Left lung (tissue), 10 donors: Measurements from ENCODE around the gene LANCL3. TPM values are rescaled to one million over a fixed set of nuclear protein-coding genes. Genes with fewer than 3 reads are reported as not detected.
"Not testable (repeated sequence)": the region's sequence is repeated elsewhere in the genome, so short reads cannot be mapped to it uniquely, and the experiment has no call there.

Experiments
- ATAC-seq: fragments of 200-7000 bp; cut with Tn5 transposase; one replicate; pipeline ENCODE4 v1.9.1; 2020; ENCODE audit warnings: moderate library complexity
- DNase-seq, 4 donors: peaks; one replicate each; pipeline ENCODE4 v3.0.0-alpha.2; 2013 to 2020
- H3K27ac ChIP-seq, 2 donors: fragments of 200-600 bp; sonication (generic) in 1 of 2; one replicate each; pipeline versions ENCODE4 v1.5.0 to v1.8.0; 2020 to 2021
- H3K27me3 ChIP-seq, 2 donors: fragments of 200-600 bp; sonication (generic) in 1 of 2; one replicate each; pipeline versions ENCODE4 v1.5.0 to v1.8.0; 2020 to 2021
- H3K36me3 ChIP-seq, 2 donors: fragments of 200-600 bp; sonication (generic) in 1 of 2; one replicate each; pipeline versions ENCODE4 v1.5.0 to v1.8.0; 2020 to 2021
- H3K4me1 ChIP-seq, 2 donors: fragments of 200-600 bp; one replicate each; pipeline ENCODE4 v1.8.0; 2021
- H3K4me3 ChIP-seq, 2 donors: fragments of 200-600 bp; sonication (generic) in 1 of 2; one replicate each; pipeline versions ENCODE4 v1.5.0 to v1.8.0; 2020 to 2021; ENCODE audit warnings: mild to moderate bottlenecking in 1 of 2
- H3K9me3 ChIP-seq, 2 donors: fragments of 200-600 bp; sonication (generic) in 1 of 2; one replicate each; pipeline versions ENCODE4 v1.5.0 to v1.8.0; 2020 to 2021
- intact Hi-C, 2 donors: fragments of 100-400 bp; cut with DNase I; formaldehyde crosslinking; loops; one replicate each; pipeline versions ENCODE4 v1.11.2 to v1.14.2; 2022
- polyA plus RNA-seq, 6 donors: library from polyadenylated mRNA; unstranded; fragments of 120-200 nt; gene quantifications; one replicate each; pipeline ENCODE4 v1.2.1, GENCODE V29; 2013; ENCODE audit not compliant: insufficient read length in 6 of 6
- total RNA-seq, 2 donors: library from RNA; stranded (reverse); fragmentation: NEBNext Ultra II Directional; extraction: Animal tissue kit (Norgen Biotek cat#: 25700); gene quantifications; one replicate each; pipeline ENCODE4 v1.2.1, GENCODE V29; 2021
- TF ChIP-seq, protein P1 (sequence below), 2 donors: fragments of 200-600 bp; sonication (generic) in 1 of 2; IDR thresholded peaks; one replicate each; pipeline versions ENCODE4 v1.5.0 to v1.8.0; 2021; ENCODE audit warnings: antibody characterized with exemption in 2 of 2
- donor health status: DM: no; HTN: yes; CAD: no.
- donor health status: DM: no; HTN: no; CAD: no.

LANCL3 gene
- total and polyA plus RNA-seq, 8 donors: 0.76 to 4.3 (median 3.4) TPM

DNA sequence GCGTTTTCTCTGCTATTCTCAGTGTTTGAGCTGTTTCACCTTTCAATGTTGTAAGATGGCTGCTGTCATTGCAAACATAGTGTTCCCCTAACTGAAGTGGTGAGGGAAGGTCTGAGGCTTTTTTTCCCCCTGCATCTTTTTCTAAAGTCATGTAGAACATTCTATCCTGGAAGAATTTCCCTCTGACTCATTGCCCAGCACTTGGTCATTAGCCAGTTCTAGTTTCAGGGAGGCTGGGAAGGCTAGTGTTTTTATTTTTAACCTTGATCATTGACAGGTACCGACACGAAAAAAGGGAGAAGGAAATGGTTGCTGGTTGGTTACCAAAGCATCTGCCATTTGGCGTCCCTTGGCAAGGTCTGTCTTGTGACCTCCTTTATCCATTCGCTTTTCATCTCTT lies 6.6 kb downstream of the LANCL3 start:
- DNase-seq (no peak), ATAC-seq (peak; percentile 45)
- TF ChIP-seq, protein P1, sequence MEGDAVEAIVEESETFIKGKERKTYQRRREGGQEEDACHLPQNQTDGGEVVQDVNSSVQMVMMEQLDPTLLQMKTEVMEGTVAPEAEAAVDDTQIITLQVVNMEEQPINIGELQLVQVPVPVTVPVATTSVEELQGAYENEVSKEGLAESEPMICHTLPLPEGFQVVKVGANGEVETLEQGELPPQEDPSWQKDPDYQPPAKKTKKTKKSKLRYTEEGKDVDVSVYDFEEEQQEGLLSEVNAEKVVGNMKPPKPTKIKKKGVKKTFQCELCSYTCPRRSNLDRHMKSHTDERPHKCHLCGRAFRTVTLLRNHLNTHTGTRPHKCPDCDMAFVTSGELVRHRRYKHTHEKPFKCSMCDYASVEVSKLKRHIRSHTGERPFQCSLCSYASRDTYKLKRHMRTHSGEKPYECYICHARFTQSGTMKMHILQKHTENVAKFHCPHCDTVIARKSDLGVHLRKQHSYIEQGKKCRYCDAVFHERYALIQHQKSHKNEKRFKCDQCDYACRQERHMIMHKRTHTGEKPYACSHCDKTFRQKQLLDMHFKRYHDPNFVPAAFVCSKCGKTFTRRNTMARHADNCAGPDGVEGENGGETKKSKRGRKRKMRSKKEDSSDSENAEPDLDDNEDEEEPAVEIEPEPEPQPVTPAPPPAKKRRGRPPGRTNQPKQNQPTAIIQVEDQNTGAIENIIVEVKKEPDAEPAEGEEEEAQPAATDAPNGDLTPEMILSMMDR (IDR thresholded peaks at IDR 0.05): no peak
- intact Hi-C loops: no loop called here
- Histone ChIP-seq H3K27me3 (no peaks in the 10 kb centered on the region), H3K27ac (no peak overlapping the region), H3K4me1 (no peaks in the 10 kb centered on the region), H3K36me3 (no peaks in the 10 kb centered on the region), H3K9me3 (no peaks in the 10 kb centered on the region), H3K4me3 (no peak overlapping the region)

DNA sequence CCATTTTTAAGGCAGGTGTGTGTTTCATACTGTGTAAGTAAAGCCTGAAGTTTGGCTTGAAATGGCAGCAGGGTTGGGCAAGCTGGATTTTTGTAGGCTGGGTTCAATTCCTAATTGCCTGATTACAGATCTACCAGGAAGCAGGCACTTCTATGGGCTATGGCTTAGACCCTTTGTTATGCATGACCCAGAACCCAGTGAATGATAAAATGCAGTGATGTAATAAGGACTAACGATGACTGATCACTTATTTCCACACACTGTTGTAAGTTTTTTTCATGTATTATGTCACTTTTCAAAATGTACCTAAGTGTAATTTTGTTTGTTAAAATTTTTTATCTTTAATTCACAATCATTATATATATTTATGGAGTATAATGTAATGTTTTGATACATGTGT lies 8.6 kb downstream of the LANCL3 start:
- TF ChIP-seq, protein P1 (IDR thresholded peaks at IDR 0.05): no peak
- intact Hi-C loops: no loop called here
- ATAC-seq: no peak

DNA sequence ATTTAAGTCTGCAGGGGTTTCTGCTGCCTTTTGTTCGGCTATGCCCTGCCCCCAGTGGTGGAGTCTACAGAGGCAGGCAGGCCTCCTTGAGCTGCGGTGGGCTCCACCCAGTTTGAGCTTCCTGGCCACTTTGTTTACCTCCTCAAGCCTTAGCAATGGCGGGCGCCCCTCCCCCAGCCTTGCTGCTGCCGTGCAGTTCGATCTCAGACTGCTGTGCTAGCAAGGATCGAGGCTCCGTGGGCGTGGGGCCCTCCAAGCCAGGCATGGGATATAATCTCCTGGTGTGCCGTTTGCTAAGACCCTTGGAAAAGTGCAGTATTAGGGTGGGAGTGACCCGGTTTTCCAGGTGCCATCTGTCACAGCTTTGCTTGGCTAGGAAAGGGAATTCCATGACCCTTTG lies 15.9 kb downstream of the LANCL3 start:
- H3K27me3 ChIP-seq, H3K4me1 ChIP-seq, intact Hi-C loops, H3K36me3 ChIP-seq, H3K4me3 ChIP-seq, H3K27ac ChIP-seq, ATAC-seq, H3K9me3 ChIP-seq: not testable (repeated sequence)
- DNase-seq: peak in 1 of 4 donors; percentile 39

More for the DNA sequence above, 8.6 kb downstream of the LANCL3 start:
- H3K4me1 ChIP-seq: no peaks in the 10 kb centered on the region
- no peak overlapping the region for H3K4me3 ChIP-seq
- no peaks in the 10 kb centered on the region for H3K27me3 ChIP-seq
- DNase-seq: no peak
- no peaks in the 10 kb centered on the region for H3K9me3 ChIP-seq
- no peak overlapping the region for H3K27ac ChIP-seq
- H3K36me3 ChIP-seq: no peaks in the 10 kb centered on the region

DNA sequence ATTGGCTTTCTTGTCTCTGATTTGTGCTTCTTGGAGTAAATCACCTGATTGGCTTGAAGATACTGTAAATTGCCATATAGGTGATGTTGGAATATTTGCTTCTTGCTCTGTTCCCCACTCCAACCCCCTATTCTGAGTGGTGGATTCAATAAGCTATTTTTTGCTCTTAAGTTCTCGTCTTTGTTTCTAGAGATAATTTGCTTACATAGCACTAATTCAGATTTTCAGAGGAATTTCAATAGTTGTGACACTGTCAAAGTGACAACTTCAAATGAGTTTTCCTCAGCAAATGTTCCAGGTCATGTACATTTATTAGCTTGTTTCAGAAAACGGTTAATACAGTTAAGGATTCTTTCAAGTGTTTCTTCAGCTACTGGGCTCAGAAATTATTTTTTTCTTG lies 18.6 kb downstream of the LANCL3 start:
- Histone ChIP-seq H3K36me3 (no peaks in the 10 kb centered on the region), H3K9me3 (no peaks in the 10 kb centered on the region), H3K4me3 (no peak overlapping the region), H3K27ac (no peak overlapping the region), H3K27me3 (peaks cover 0 to 3% of the 10 kb centered on the region in 2 donors), H3K4me1 (no peaks in the 10 kb centered on the region)
- DNase-seq (no peak), ATAC-seq (no peak)
- intact Hi-C loops: no loop called here
- TF ChIP-seq, protein P1 (IDR thresholded peaks at IDR 0.05): no peak

DNA sequence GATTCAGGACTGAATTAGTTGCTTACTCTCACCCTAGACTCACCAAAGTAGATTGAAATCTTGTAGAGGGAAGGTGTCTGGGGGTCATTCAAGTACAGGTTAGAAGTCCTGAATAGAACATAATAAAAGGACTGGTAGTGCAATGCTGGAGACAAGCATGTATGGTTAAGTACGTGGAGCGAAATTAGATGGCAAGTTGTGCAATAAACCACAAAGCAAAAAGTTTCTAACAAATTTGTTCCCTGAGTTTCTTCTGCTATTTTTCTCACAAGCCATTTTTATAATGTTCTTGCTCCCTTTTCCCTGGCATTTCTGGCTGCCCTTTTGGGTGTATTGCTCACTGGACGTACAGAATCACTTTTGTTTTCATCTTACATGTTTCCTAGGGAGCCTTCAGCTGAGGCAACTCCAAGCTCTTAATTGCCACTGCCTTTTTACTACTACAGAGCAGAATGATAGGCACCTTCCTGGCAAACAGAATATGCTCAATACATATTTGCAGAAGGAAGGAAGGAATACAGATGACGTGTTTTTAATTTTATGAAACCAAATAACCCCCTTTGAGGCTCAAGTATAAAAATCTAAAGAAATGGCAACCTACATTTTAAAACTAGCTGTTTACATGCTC lies 23.4 kb downstream of the LANCL3 start:
- no peaks in the 10 kb centered on the region for H3K36me3 ChIP-seq
- TF ChIP-seq, protein P1 (IDR thresholded peaks at IDR 0.05): no peak
- no peaks in the 10 kb centered on the region for H3K9me3 ChIP-seq
- peaks cover 0 to 3% of the 10 kb centered on the region in 2 donors for H3K27me3 ChIP-seq
- ATAC-seq (no peak), DNase-seq (no peak)
- H3K4me1 ChIP-seq: no peaks in the 10 kb centered on the region
- H3K27ac ChIP-seq: no peak overlapping the region
- intact Hi-C loops: no loop called here
- no peak overlapping the region for H3K4me3 ChIP-seq

DNA sequence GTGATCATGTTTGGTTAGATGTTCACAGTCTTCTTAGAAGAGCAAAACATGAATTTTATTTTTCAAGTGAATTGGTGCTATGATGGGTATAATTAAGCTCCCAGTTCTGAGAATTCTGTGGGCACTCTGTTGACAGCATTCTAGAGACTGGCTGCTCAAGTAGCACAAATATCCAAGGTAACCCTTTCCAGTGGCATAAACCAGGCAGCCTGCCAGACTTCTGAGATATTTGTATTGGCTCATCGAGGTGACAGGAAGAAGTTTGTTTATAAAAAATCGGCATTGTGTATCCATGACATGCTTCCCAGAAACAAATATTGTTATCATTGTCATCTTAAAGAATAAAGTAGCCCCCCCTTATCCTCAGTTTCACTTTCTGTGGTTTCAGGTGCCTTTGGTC lies 28.3 kb downstream of the LANCL3 start:
- intact Hi-C loops: no loop called here
- TF ChIP-seq, protein P1 (IDR thresholded peaks at IDR 0.05): no peak
- Histone ChIP-seq H3K27me3 (no peaks in the 10 kb centered on the region), H3K27ac (no peak overlapping the region), H3K4me3 (no peak overlapping the region), H3K36me3 (no peaks in the 10 kb centered on the region), H3K9me3 (no peaks in the 10 kb centered on the region), H3K4me1 (no peaks in the 10 kb centered on the region)
- ATAC-seq: peak; percentile 47
- DNase-seq: peak in 1 of 4 donors; percentile 10
